Keratinocyte (primary cell): ENCODE measurements around the gene RAB11FIP4. TPM values are rescaled to one million over a fixed set of nuclear protein-coding genes. Genes with fewer than 3 reads are reported as not detected.

Experiments used
- DNase-seq: peaks from one replicate; pipeline ENCODE4 v3.0.0-alpha.2; 2011; ENCODE audit warnings: low read depth, missing footprints, low spot score
- FAIRE-seq: peaks from 2 replicates; lab custom pipeline; 2011; peaks lifted over from hg19 to GRCh38; lab: Jason Lieb, UNC
- H2AFZ ChIP-seq: 2 replicates; pipeline ENCODE4 v1.6.0; 2012; ENCODE audit warnings: low read length, control low read depth, inconsistent platforms; ENCODE audit not compliant: control insufficient read depth
- H3K27ac ChIP-seq: 2 replicates; pipeline ENCODE4 v1.5.1; 2011; ENCODE audit warnings: low read length; ENCODE audit not compliant: control insufficient read depth, insufficient read depth
- H3K27me3 ChIP-seq: 3 replicates; pipeline ENCODE4 v1.6.0; 2011; ENCODE audit warnings: low read length; ENCODE audit not compliant: control insufficient read depth, insufficient read depth; ENCODE audit errors: extremely low read depth
- H3K36me3 ChIP-seq, 2 experiments: 2 replicates in 1 of 2; 3 replicates in 1 of 2; pipeline ENCODE4 v1.5.1; 2011; ENCODE audit warnings: low read length in 2 of 2, mild to moderate bottlenecking in 1 of 2; ENCODE audit not compliant: control insufficient read depth in 2 of 2, insufficient read depth in 2 of 2; ENCODE audit errors: extremely low read depth in 1 of 2
- H3K4me1 ChIP-seq: 3 replicates; pipeline ENCODE4 v1.5.1; 2011; ENCODE audit warnings: low read length; ENCODE audit not compliant: control insufficient read depth, insufficient read depth; ENCODE audit errors: extremely low read depth
- H3K4me2 ChIP-seq: 3 replicates; pipeline ENCODE4 v1.6.0; 2011; ENCODE audit warnings: low read depth, low read length; ENCODE audit not compliant: control insufficient read depth, insufficient read depth; ENCODE audit errors: extremely low read depth
- H3K4me3 ChIP-seq, 3 experiments: fragments of 200-600 bp in 1 of 3; sonication (generic) in 1 of 3; 2 replicates in 2 of 3; 3 replicates in 1 of 3; pipeline ENCODE4 v1.5.1; 2011 to 2016; ENCODE audit warnings: low read length in 3 of 3, mild to moderate bottlenecking in 3 of 3, control low read depth in 2 of 3, inconsistent platforms in 1 of 3, low read depth in 1 of 3, mixed read lengths in 1 of 3, mixed run types in 1 of 3, moderate library complexity in 1 of 3; ENCODE audit not compliant: control insufficient read depth in 2 of 3, insufficient read depth in 2 of 3; ENCODE audit errors: extremely low read depth in 1 of 3
- H3K79me2 ChIP-seq: 2 replicates; pipeline ENCODE4 v1.6.0; 2012; ENCODE audit warnings: low read length; ENCODE audit not compliant: control insufficient read depth, insufficient read depth
- H3K9ac ChIP-seq: 3 replicates; pipeline ENCODE4 v1.6.0; 2011; ENCODE audit warnings: low read length; ENCODE audit not compliant: control insufficient read depth, insufficient read depth; ENCODE audit errors: extremely low read depth
- H3K9me1 ChIP-seq: 3 replicates; pipeline ENCODE4 v1.6.0; 2011; ENCODE audit warnings: low read length; ENCODE audit not compliant: control insufficient read depth, insufficient read depth; ENCODE audit errors: extremely low read depth
- H3K9me3 ChIP-seq: 2 replicates; pipeline ENCODE4 v1.5.1; 2012; ENCODE audit warnings: low read depth, low read length; ENCODE audit not compliant: control insufficient read depth
- H4K20me1 ChIP-seq: 3 replicates; pipeline ENCODE4 v1.6.0; 2011; ENCODE audit warnings: low read length; ENCODE audit not compliant: control insufficient read depth, insufficient read depth; ENCODE audit errors: extremely low read depth
- CTCF ChIP-seq, 3 experiments: IDR thresholded peaks in 1 of 3; conservative IDR thresholded peaks in 1 of 3; optimal IDR thresholded peaks in 1 of 3; 2 replicates in 2 of 3; 3 replicates in 1 of 3; pipeline versions ENCODE3 to v1.5.1; 2011; ENCODE audit warnings: low read length in 3 of 3, mild to moderate bottlenecking in 3 of 3, moderate library complexity in 2 of 3, control low read depth in 1 of 3, inconsistent platforms in 1 of 3; ENCODE audit not compliant: insufficient read depth in 2 of 3; ENCODE audit errors: extremely low read depth in 1 of 3
- EZH2 ChIP-seq: IDR thresholded peaks from one replicate; pipeline ENCODE4 v1.6.1; 2012; ENCODE audit warnings: inconsistent platforms, mild to moderate bottlenecking, low read length, moderate library complexity
- dilution Hi-C: fragments of 300-500 bp; cut with MboI; formaldehyde crosslinking; loops from one replicate; pipeline ENCODE4 v1.7.0; 2020; ENCODE audit warnings: low sequenced_read_pairs; ENCODE audit not compliant: extremely low pct_ligation_motif_present
- polyA plus RNA-seq, 5 experiments: library from polyadenylated mRNA; depleted of rRNA in 3 of 5; stranded (reverse) in 3 of 5; stranded (forward) in 1 of 5; unstranded in 1 of 5; fragments of >200 nt; gene quantifications; 1 replicate in 1 of 5; 2 replicates in 3 of 5; 3 replicates in 1 of 5; pipeline versions ENCODE4 v1.2.1 to v1.2.3, GENCODE V29; 2011 to 2012; ENCODE audit warnings: missing spikeins in 2 of 5, low read depth in 1 of 5, low replicate concordance in 1 of 5

RAB11FIP4 gene
- polyA plus RNA-seq, 1 donor (not counting 4 experiments of a cell fraction or from before 2014, with no cell fraction given), result 9.1 TPM

GRCh38 chr17:31490019-31490650, 98.7 kb downstream of the RAB11FIP4 start:
- TF ChIP-seq EZH2 (no peak), CTCF (optimal IDR thresholded peaks at IDR 0.05 in 1 of 3, IDR thresholded peaks at IDR 0.05 in 1 of 3, conservative IDR thresholded peaks at IDR 0.05 in 1 of 3; ENCODE audit: extremely low read depth in 1 of 3, insufficient read depth in 2 of 3, low read length in 3 of 3) (no peak)

GRCh38 chr17:31490671-31491375, 99.3 kb downstream of the RAB11FIP4 start:
- Histone ChIP-seq H3K4me3 (no peak overlapping the region), H2AFZ (no peak overlapping the region), H4K20me1 (peaks cover 4% of the 10 kb centered on the region), H3K79me2 (peaks cover 2% of the 10 kb centered on the region), H3K27me3 (no peaks in the 10 kb centered on the region), H3K9me3 (no peaks in the 10 kb centered on the region), H3K4me1 (peaks cover 74% of the 10 kb centered on the region), H3K9me1 (peaks cover 6% of the 10 kb centered on the region), H3K9ac (no peak overlapping the region), H3K4me2 (peak overlapping the region; percentile 48), H3K27ac (no peak overlapping the region), H3K36me3 (no peaks in the 10 kb centered on the region)
- TF ChIP-seq CTCF (optimal IDR thresholded peaks at IDR 0.05 in 1 of 3, IDR thresholded peaks at IDR 0.05 in 1 of 3, conservative IDR thresholded peaks at IDR 0.05 in 1 of 3; ENCODE audit: extremely low read depth in 1 of 3, insufficient read depth in 2 of 3, low read length in 3 of 3), result no peak
- TF ChIP-seq EZH2, result no peak
- dilution Hi-C loops, result no loop called here
- DNase-seq, result no peak
- FAIRE-seq, result no peak

More at GRCh38 chr17:31490019-31490650, 98.7 kb downstream of the RAB11FIP4 start:
- Histone ChIP-seq H3K9me1 (peaks cover 6% of the 10 kb centered on the region), H3K36me3 (no peaks in the 10 kb centered on the region), H3K4me3 (no peak overlapping the region), H3K4me1 (peaks cover 67% of the 10 kb centered on the region), H3K9ac (no peak overlapping the region), H4K20me1 (peaks cover 4% of the 10 kb centered on the region), H3K9me3 (no peaks in the 10 kb centered on the region), H2AFZ (no peak overlapping the region), H3K79me2 (peaks cover 2% of the 10 kb centered on the region), H3K27ac (no peak overlapping the region), H3K27me3 (no peaks in the 10 kb centered on the region), H3K4me2 (peak overlapping the region; percentile 91)
- dilution Hi-C loops, result no loop called here
- DNase-seq, result no peak
- no peak for FAIRE-seq
